HL-60 (cell line): ENCODE data around the gene CZIB.

ENCODE experiments used
- DNase-seq, 2 experiments: peaks; one replicate each; pipeline ENCODE4 v3.0.0-alpha.2; 2010 to 2020; ENCODE audit warnings: low read depth in 1 of 2, low spot score in 1 of 2
- H3K27ac ChIP-seq: fragments of 250-450 bp; sonication (Bioruptor Pico); replicated peaks from 2 replicates; pipeline ENCODE4 v1.5.1; 2020; ENCODE audit warnings: mild to moderate bottlenecking, moderate library complexity
- H3K27me3 ChIP-seq: fragments of 250-450 bp; sonication (Bioruptor Pico); 2 replicates; pipeline ENCODE4 v1.5.1; 2021; ENCODE audit warnings: mild to moderate bottlenecking, moderate library complexity; ENCODE audit not compliant: insufficient read depth, poor library complexity, severe bottlenecking
- H3K4me3 ChIP-seq: replicated peaks from 2 replicates; pipeline ENCODE4 v1.5.1; 2011; ENCODE audit warnings: mild to moderate bottlenecking, control low read depth, low read length; ENCODE audit not compliant: insufficient read depth
- CTCF ChIP-seq: IDR thresholded peaks from one replicate; pipeline ENCODE4 v1.5.1; 2011; ENCODE audit warnings: low read length, control low read depth, inconsistent platforms; ENCODE audit not compliant: insufficient read depth
- GABPA ChIP-seq: IDR thresholded peaks from 2 replicates; pipeline ENCODE4 v1.6.1; 2012; ENCODE audit warnings: low read depth
- POLR2AphosphoS5 ChIP-seq: IDR thresholded peaks from 2 replicates; pipeline ENCODE4 v1.6.1; 2012; ENCODE audit warnings: low read depth
- REST ChIP-seq: IDR thresholded peaks from 2 replicates; pipeline ENCODE4 v1.6.1; 2012; ENCODE audit warnings: low read depth; ENCODE audit not compliant: insufficient replicate concordance
- SPI1 ChIP-seq: IDR thresholded peaks from 2 replicates; pipeline ENCODE4 v1.6.1; 2012; ENCODE audit warnings: low read depth, mild to moderate bottlenecking, borderline replicate concordance

Gene CZIB

GRCh38 chr1:53244141-53244540 lies 23.7 kb upstream of the CZIB start:
- TF ChIP-seq POLR2AphosphoS5, result no peak
- TF ChIP-seq GABPA, result no peak
- no peak for TF ChIP-seq SPI1
- Histone ChIP-seq H3K27ac (no peak overlapping the region), H3K27me3 (no peaks in the 10 kb centered on the region), H3K4me3 (no peak overlapping the region)
- DNase-seq, result no peak

- Histone ChIP-seq H3K27me3 (no peaks in the 10 kb centered on the region), H3K27ac (no peak overlapping the region), H3K4me3 (no peak overlapping the region)
- DNase-seq, result no peak
- TF ChIP-seq SPI1 (no peak), GABPA (no peak), REST (no peak), CTCF (no peak), POLR2AphosphoS5 (no peak)
These were observed 21.9 kb upstream of the CZIB start for GRCh38 chr1:53242381-53242780.

GRCh38 chr1:53241828-53242227 lies 21.4 kb upstream of the CZIB start:
- Histone ChIP-seq H3K27me3 (no peaks in the 10 kb centered on the region), H3K4me3 (no peak overlapping the region), H3K27ac (no peak overlapping the region)
- TF ChIP-seq SPI1 (no peak), POLR2AphosphoS5 (no peak), REST (no peak), CTCF (no peak)
- no peak for DNase-seq

GRCh38 chr1:53238197-53239155 lies 18.0 kb upstream of the CZIB start, which contains the start of gene MAGOH:
Gene MAGOH, minus strand, starts transcription at chr1:53238518. Its CDS starts 70 bp downstream, at chr1:53238448.
- TF ChIP-seq CTCF (no peak), SPI1 (peak; percentile 49; the same call in 1 of the 2 replicates), POLR2AphosphoS5 (peak; percentile 89), REST (peak; percentile 42), GABPA (peak; percentile 91)
- Histone ChIP-seq H3K4me3 (peak within 1 kb of the TSS; percentile 96), H3K27ac (peak within 1 kb of the TSS; percentile 76), H3K27me3 (no peaks in the 10 kb centered on the region)
- peak; percentile 93 to 98 for DNase-seq
